ENCODE data around the gene NFKBIE.

Gene NFKBIE

DNA sequence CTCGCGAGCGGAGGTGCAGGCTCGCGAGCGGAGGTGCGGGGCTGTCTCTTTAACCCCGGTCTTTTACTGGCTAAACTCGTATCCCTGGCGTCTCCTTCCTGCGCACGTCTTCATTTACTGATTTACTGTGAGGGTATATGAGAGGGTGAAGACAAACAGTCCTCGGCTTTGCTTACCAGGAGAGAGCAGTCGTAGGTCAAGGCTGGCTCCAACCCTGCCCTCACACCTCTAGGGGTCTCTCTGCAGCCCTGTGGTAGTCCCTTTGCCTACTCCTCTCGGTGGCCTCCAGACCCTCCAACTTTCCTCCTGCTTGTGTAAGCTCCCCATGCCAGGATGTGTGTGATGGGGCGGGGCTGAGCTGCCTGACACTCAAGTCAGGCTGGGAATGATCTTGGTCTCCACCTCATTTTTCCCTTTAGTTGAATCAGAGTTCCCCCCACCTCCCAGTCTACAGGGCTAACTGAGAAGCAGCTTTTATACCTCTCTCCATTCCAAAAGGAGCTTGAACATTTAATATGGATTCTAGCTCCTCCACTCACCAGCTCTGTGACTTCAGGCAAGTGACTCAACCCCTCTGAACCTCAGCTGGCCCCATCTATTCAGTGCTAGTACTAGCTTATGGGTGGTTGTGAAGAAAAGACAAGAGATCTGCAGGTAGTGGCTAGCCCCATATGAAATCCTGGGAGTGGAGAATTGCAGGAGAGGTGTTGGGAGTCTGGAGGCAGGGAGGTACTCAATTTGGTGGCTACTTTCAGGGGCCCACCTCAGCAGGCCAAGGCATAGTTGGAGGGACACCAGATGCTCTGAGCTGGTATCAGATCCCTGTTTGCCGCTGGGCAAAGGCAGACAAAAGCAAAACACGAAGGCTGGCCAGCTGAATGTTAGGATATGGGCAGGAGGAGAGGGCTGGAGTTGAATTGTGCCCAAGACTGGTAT is 41.1 kb downstream of the NFKBIE start:
- DNase-seq: no peak

GRCh38 chr6:44223319-44224028 is 41.9 kb downstream of the NFKBIE start, which contains the start of gene SLC29A1:
TSS of gene SLC29A1 (plus strand) at chr6:44223595. CDS start at chr6:44227314, 3,719 bp downstream.
- DNase-seq: peak; percentile 88

GRCh38 chr6:44222486-44223318 is 42.6 kb downstream of the NFKBIE start:
- DNase-seq: peak; percentile 19

- DNase-seq: no peak
Measured at GRCh38 chr6:44221961-44222335, 43.4 kb downstream of the NFKBIE start.

DNA sequence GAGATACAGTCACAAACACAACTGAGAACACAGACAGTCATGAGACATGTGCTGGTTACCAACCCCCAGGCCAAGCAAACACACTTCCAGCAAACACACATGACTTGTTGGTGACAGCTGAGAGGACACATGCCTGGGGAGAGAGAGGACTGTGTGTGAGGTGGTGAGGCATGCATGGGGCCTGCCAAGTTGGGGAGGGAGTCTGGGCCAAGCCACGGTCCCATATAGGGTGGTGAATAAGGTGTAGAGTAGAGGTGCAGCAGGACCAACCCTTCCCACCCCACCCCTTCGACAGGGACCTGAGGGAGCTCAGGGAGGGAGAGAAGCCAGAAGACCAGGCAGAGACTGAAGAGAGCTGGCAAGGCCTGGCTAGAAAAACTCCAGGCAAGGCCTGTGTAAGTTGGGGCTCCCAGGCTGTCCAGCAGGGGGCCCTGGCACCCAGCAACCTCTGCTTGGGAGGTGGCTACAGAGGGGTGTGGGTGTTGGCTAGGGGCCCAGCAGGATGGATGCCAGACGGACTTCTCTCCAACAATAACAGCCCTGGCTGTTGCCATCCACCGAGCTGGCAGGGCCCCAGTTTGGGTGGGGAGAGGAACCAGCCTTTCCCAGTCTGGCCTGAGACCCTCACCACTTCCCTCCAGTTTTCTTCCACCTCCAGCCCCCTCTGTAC is 43.9 kb downstream of the NFKBIE start:
- peak; percentile 62 for DNase-seq

GRCh38 chr6:44220913-44221290 is 44.4 kb downstream of the NFKBIE start:
- DNase-seq: no peak

GRCh38 chr6:44219815-44220784 is 45.3 kb downstream of the NFKBIE start:
- no peak for DNase-seq

- DNase-seq: no peak
Measured at GRCh38 chr6:44219053-44219814, 46.1 kb downstream of the NFKBIE start.

DNA sequence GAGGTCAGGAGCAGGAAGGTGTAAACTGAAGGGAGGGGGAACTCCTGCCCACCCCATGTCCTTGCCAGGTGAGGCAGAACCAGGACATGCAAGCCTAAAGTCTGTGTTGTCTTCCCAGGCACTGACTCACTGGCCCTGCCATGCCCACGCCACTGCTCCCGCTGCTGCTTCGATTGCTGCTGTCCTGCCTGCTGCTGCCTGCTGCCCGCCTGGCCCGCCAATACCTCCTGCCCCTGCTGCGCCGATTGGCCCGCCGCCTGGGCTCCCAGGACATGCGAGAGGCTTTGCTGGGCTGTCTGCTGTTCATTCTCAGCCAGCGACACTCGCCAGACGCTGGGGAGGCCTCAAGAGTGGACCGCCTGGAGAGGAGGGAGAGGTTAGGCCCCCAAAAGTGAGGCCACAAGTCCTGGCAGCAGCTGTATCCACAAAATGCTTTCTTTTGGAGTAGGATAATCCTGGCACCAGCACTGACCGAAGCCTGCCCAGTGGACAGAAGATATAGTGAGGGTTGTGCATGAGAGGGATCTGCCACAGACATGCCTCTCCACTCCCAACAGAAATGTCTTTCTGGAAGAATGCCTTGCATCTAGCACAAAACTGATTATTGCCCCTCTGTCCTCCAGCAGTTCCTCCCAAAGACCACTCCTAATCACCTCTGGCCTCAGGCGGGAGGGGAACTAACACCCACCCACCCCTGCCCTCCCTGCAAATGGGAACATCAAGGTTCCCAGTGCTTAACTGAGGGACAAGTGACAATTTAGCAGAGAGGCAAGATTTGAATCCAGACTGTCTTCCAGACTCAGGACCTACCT is 47.8 kb downstream of the NFKBIE start:
- no peak for DNase-seq

GRCh38 chr6:44216677-44217331 is 48.5 kb downstream of the NFKBIE start, which contains the start of gene MYMX:
TSS of gene MYMX (plus strand) at chr6:44216926. CDS start at chr6:44217472, 546 bp downstream.
- no peak for DNase-seq

DNA sequence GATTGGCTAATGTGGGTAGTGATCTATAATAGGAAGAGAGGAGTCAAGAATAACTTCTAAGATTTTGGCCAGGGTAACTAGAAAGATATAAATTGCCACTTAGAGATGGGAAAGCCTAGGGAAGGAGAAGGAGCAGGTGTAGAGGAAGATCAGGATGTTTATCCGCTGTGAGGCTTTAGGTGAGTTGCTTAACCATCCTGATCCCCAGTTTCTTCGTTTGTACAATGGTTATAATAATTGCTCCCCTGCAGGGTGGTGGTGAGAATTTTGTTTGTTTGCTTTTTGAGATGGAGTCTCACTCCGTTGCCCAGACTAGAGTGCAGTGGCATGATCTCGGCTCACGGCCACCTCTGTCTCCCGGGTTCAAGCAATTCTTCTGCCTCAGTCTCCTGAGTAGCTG is 51.0 kb downstream of the NFKBIE start:
- no peak for DNase-seq

DNA sequence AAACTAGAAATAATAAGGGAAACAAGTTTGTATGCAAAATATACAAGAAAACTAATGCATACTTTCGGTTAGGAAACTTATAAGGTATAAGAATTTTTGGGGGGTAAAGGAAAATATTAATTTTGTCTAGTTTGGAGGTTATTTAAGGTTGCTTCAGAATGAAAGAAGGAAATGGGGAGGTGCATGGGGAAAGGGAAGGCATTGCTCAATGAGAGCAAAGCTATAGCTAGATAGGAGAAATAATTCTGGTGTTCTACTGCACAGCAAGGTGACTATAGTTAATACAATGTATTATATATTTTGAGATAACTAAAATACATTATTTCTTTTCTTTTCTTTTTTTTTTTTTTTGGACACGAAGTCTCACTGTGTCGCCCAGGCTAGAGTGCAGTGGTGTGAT is 54.1 kb downstream of the NFKBIE start:
- DNase-seq: no peak

All from stimulated activated CD4-positive, alpha-beta T cell treated with anti-CD3 and anti-CD28 coated beads, Interleukin-12 subunit alpha, Interleukin-12 subunit beta, amount 100 ng/mL, for 4 hours (primary cell).